HL-60/S4 treated with retinoic acid at 250 ng/mL for 4 days and 3 days (cell line): ENCODE results near the gene ZSCAN22.

Experiments
- in situ Hi-C: fragments of 300-500 bp; cut with MboI; formaldehyde crosslinking; loops from 2 replicates; pipeline ENCODE4 v1.7.0; 2022; ENCODE audit warnings: low sequenced_read_pairs

The ZSCAN22 gene

DNA sequence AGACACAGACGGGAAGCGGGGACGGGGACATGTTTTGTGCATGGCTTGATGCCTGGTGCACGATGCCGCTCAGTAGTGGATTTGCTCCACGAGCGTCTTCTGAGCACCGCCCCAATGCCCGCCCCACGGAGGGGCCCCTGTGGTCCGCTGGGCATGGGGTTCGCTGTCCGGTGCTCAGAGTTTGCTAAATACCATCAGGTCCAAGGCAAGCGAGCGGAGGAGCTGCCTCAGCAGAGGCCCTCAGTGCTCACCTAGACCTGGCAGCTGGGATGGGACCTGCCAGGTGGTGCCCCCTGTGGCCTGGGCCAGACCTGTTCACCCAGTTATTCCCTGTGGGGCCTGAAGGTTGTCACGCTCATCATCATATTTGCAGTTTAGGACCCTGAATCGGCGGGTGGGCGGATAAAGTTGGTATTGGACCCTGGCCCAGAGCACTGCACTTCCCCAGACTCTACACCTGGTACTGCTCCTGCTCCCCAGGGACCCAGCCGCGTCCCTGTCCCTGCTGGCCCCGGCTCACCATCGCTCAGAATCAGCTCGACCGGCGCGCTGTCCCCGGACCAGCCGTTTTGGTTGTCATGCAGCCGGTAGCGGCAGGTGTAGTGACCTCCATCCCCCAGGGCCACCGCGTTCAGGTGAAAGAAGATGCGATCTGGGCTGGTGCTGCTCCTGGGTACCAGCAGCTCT lies 24.2 kb downstream of the ZSCAN22 start:
- in situ Hi-C loops = no loop called here

- in situ Hi-C loops = no loop called here
These were observed 24.7 kb downstream of the ZSCAN22 start for GRCh38 chr19:58351558-58351878.

- in situ Hi-C loops = no loop called here
These were observed 25.4 kb downstream of the ZSCAN22 start for GRCh38 chr19:58351990-58352755.

- in situ Hi-C loops = no loop called here
These were observed 26.2 kb downstream of the ZSCAN22 start, which contains the start of gene A1BG for GRCh38 chr19:58352760-58353671. Gene A1BG (minus strand): TSS chr19:58353492. CDS start chr19:58353437, 55 bp downstream.

- in situ Hi-C loops = no loop called here
These were observed 27.1 kb downstream of the ZSCAN22 start for GRCh38 chr19:58353717-58354477.

GRCh38 chr19:58354478-58355030 lies 27.8 kb downstream of the ZSCAN22 start:
- in situ Hi-C loops = no loop called here

DNA sequence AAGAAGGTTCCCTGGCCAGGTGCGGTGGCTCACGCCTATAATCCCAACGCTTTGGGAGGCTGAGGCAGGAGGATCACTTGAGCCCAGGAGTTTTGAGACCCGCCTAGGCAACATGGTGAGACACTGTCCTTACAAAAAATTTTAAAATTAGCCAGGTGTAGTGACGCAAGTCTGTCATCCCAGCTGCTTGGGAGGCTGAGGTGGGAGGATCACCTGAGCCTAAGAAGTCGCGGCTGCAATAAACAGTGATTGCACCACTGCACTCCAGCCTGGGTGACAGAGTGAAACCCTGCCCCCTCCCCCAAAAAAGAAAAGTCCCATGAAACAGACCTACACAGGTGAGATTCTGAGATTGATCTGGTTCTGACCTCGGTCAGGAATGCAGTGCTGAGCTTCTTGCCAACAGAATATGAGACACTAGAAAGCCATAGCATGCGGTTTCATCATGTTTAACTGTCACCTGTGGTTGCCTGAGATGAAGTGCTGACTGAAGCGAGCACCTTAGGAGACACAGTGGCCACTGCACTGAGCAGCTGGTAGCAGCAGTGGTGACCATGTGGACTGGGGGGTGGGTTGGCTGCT lies 28.5 kb downstream of the ZSCAN22 start:
- in situ Hi-C loops = no loop called here

DNA sequence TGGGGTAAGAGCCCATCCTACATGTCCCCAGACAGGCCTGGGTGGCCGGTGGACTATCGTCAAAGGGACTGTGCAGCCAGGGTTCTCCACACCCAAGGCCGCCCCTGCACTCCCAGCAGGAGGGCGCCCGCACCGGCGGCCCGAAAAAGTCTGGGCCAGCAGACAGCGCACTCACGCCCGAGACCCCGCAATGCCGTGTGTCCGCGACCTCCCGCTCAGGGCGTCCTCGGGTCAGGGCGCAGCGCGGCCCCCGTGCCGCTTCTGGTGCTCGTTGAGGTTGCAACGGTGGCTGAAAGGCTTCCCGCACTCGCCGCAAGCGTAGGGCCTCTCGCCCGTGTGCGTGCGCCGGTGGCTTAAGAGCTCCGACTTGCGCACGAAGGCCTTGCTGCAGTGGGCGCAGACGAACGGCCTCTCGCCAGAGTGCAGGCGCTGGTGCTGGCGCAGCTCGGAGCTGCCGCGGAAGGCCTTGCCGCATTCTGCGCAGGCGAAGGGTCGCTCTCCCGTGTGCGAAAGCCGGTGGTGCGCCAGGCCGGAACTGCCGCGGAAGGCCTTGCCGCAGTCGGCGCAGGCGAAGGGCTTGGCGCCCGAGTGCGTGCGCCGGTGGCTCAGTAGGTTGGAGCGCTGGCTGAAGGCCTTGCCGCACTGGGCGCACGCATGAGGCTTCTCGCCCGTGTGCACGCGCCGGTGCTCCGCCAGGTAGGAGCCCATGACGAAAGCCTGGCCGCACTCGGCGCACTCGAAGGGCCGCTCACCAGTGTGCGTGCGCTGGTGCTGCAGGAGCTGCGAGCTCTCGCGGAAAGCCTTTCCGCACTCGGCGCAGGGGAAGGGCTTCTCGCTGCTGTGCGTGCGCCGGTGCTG lies 29.3 kb downstream of the ZSCAN22 start:
- in situ Hi-C loops = no loop called here

GRCh38 chr19:58356766-58357480 lies 30.1 kb downstream of the ZSCAN22 start:
- in situ Hi-C loops = no loop called here

DNA sequence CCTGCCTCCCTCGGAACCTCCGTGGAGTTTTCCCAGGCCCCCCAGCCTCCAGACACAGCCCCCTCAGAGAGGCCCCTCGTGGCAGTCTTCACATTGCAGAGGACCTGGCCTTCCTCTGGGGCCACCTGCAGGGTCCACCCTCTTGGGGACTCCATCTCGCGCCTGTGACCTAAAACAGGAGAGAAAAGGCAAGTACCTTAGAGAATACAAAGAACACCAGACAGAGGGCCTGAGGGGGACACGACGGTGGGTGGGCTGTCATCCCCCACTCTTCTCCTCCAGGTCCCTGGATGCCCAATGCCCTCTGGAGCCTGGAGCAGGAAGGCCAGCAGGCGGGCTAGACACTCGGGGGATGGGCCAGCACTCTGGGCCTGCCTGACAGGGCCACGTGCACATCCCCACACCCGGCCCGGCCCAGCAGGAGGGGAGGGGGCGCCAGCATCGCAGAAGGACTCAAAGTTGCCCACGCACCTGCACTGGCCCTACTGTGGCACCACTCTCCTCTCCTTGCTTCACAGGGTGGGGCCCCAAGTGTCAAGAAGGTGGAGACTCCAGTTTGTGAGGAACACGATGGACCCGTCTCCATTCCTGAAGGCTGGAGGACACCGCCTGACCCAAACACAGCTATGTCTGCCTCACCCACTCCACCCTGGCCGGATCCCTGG lies 30.8 kb downstream of the ZSCAN22 start:
- in situ Hi-C loops = no loop called here

- in situ Hi-C loops = no loop called here
These were observed 35.1 kb downstream of the ZSCAN22 start for GRCh38 chr19:58361900-58362271.

GRCh38 chr19:58362272-58362994 lies 35.6 kb downstream of the ZSCAN22 start, which contains the start of gene ZNF497:
Gene ZNF497 (minus strand): TSS chr19:58362751. CDS start chr19:58357635, 5,116 bp downstream.
- in situ Hi-C loops = no loop called here

- in situ Hi-C loops = no loop called here
These were observed 37.4 kb downstream of the ZSCAN22 start for GRCh38 chr19:58364146-58364545.

DNA sequence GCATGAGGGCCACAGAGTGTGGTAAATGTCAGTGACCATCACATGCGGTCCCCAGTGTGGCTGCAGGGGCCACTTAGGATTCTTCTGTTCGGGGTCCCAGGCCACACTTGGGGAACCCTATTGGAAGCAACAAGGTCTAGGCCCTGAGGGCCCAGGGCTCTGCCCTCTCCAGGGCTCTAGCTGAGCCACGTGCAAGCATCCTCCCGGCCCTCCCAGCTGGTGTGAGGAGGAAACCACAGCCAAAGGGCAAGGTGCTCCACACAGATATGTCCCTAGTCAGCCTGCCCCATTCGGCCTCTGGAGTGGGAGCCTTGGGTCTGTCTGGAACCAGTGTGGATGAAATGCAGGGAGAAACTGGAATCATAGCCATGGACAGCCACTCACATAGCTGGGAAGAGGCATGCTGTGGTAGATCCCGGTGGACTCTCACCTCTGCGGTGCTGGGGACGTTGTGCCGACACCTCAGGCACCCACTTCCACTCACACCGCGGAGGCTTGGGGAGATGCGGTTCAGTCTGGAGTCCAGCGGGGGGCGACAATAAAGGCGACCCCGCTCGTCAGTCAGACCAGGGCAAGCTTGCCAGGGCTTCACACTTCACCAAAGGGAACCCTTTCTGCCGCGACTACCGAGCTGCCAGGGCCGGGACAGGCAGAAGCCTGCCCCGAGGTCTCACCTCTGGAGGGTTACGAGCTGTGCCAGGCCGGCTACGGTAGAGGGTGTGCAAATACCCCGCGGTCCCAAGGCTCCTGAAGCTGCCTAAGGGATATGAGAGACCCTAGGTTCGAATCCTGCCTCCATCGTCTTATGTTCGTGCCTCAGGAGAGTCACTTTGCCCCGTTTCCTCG lies 40.0 kb downstream of the ZSCAN22 start:
- in situ Hi-C loops = no loop called here

GRCh38 chr19:58367698-58368454 lies 41.1 kb downstream of the ZSCAN22 start:
- in situ Hi-C loops = no loop called here
